Measurements from ENCODE around the gene REP15. TPM values are rescaled to one million over a fixed set of nuclear protein-coding genes. Genes with fewer than 3 reads are reported as not detected.

Gene REP15
- total RNA-seq, 6 experiments from 2014 or later = 2.1 to 2.9 (median 2.4) TPM

GRCh38 chr12:27686147-27686546 lies 10.1 kb upstream of the REP15 start:
- H3K4me1 Mint-ChIP-seq (ENCODE audit: low read depth) = peaks cover 5% of the 10 kb centered on the region; the same call in 1 of the 2 replicates
- H3K27ac Mint-ChIP-seq = no peak overlapping the region
- H3K4me3 Mint-ChIP-seq = no peak overlapping the region
- peaks cover 33% of the 10 kb centered on the region for H3K36me3 Mint-ChIP-seq (ENCODE audit: low read depth)
- no peaks in the 10 kb centered on the region; the same call in 1 of the 2 replicates for H3K27me3 Mint-ChIP-seq (ENCODE audit: insufficient read depth)
- no peaks in the 10 kb centered on the region for H3K9me3 Mint-ChIP-seq
- TF ChIP-seq CTCF (IDR thresholded peaks at IDR 0.05) = no peak
- no peak for DNase-seq

- H3K36me3 Mint-ChIP-seq (ENCODE audit: low read depth) = peaks cover 30% of the 10 kb centered on the region
- no peak for TF ChIP-seq CTCF (IDR thresholded peaks at IDR 0.05)
- H3K9me3 Mint-ChIP-seq = no peaks in the 10 kb centered on the region
- H3K27me3 Mint-ChIP-seq (ENCODE audit: insufficient read depth) = no peaks in the 10 kb centered on the region; the same call in 1 of the 2 replicates
- H3K4me3 Mint-ChIP-seq = no peak overlapping the region
- H3K27ac Mint-ChIP-seq = no peak overlapping the region
- DNase-seq = no peak
- no peaks in the 10 kb centered on the region for H3K4me1 Mint-ChIP-seq (ENCODE audit: low read depth)
Observed at GRCh38 chr12:27688671-27689070, 7.6 kb upstream of the REP15 start.

GRCh38 chr12:27689558-27690180 lies 6.6 kb upstream of the REP15 start:
- no peak for DNase-seq
- H3K9me3 Mint-ChIP-seq = no peaks in the 10 kb centered on the region
- H3K27ac Mint-ChIP-seq = no peak overlapping the region
- H3K36me3 Mint-ChIP-seq (ENCODE audit: low read depth) = peaks cover 30% of the 10 kb centered on the region
- no peaks in the 10 kb centered on the region for H3K4me1 Mint-ChIP-seq (ENCODE audit: low read depth)
- H3K27me3 Mint-ChIP-seq (ENCODE audit: insufficient read depth) = no peaks in the 10 kb centered on the region; the same call in 1 of the 2 replicates
- H3K4me3 Mint-ChIP-seq = no peak overlapping the region
- no peak for TF ChIP-seq CTCF (IDR thresholded peaks at IDR 0.05)

- H3K4me3 Mint-ChIP-seq = no peak overlapping the region
- H3K9me3 Mint-ChIP-seq = no peaks in the 10 kb centered on the region
Observed at GRCh38 chr12:27693403-27693802, 2.8 kb upstream of the REP15 start.

GRCh38 chr12:27695556-27696292 lies 523 bp upstream of the REP15 start:
- Mint-ChIP-seq H3K27ac (no peak overlapping the region), H3K36me3 (ENCODE audit: low read depth) (peaks cover 17% of the 10 kb centered on the region; the same call in 1 of the 2 replicates), H3K4me1 (ENCODE audit: low read depth) (no peaks in the 10 kb centered on the region; the same call in 1 of the 2 replicates), H3K4me3 (no peak overlapping the region; the same call in 1 of the 2 replicates), H3K9me3 (no peaks in the 10 kb centered on the region), H3K27me3 (ENCODE audit: insufficient read depth) (peaks cover 1% of the 10 kb centered on the region; the same call in 1 of the 2 replicates)
- DNase-seq = no peak
- no peak for TF ChIP-seq CTCF (IDR thresholded peaks at IDR 0.05)

More at GRCh38 chr12:27693403-27693802, 2.8 kb upstream of the REP15 start:
- no peaks in the 10 kb centered on the region; the same call in 1 of the 2 replicates for H3K4me1 Mint-ChIP-seq (ENCODE audit: low read depth)
- TF ChIP-seq CTCF (IDR thresholded peaks at IDR 0.05) = no peak
- no peak for DNase-seq
- no peak overlapping the region for H3K27ac Mint-ChIP-seq
- H3K27me3 Mint-ChIP-seq (ENCODE audit: insufficient read depth) = peaks cover 1% of the 10 kb centered on the region; the same call in 1 of the 2 replicates
- H3K36me3 Mint-ChIP-seq (ENCODE audit: low read depth) = peaks cover 33% of the 10 kb centered on the region

Data from HFFc6 (cell line).